Fibroblast of skin of right biceps (primary cell): ENCODE results near the gene RGN.
A peak's percentile ranks its signal among the peaks of the same experiment; 100 is the strongest.
"Not testable (repeated sequence)": the region's sequence is repeated elsewhere in the genome, so short reads cannot be mapped to it uniquely, and the experiment has no call there.

Experiments
- DNase-seq: peaks from one replicate; pipeline ENCODE4 v3.0.0-alpha.2; 2013

Gene RGN

DNA sequence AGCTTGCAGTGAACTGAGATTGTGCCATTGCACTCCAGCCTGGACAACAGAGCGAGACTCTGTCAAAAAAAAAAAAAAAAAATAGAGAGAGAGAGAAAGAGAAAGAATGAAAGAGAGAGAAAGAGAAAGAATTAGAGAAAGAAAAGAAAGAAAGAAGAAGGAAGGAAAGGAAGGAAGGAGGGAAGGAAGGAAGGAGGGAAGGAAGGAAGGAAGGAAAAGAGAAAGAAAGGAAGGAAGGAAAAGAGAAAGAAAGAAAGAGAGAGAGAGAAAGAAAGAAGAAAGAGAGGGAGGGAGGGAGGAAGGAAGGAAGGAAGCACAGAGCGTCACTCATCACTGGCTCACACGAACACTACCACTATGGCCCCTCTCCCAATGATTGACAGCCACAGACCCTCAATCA is 46.2 kb downstream of the RGN start:
- DNase-seq, result not testable (repeated sequence)

DNA sequence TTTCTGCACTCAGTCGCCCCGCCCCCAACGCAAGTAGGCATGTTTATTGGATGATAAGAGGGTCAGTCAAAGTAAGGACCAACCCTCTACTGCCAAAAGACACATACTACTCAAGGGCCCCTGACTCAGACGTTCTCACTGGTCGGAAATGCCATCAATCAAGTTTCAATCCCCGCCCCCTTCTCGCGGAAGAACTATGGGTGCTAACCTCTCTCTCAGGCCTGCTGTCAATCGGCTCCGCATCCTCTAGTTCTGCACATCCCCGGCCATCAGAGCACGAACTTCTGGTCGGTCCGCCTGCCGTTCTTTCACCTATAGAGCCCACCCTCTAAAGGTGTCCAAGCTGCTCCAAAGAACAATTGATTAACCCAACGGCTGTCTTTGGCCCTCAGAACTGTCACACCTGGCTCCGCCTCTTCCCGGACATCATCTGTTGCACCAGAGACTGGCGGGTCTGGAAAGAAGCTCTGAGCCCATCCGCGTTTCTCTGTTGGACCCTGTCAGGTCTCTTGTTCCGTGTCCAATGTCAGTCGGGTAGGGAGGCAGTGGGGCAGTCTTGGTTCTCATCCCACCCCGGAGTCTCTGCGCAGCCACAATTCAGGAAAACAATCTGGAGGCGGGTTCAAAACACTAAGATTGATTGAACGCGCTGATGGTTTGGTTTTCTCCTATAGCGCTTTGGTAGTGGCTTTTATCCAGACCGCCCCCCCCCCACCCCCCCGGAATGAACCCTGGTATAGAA is 51.1 kb downstream of the RGN start:
- peak; percentile 96 for DNase-seq

- DNase-seq, result peak; percentile 6
These were observed 51.7 kb downstream of the RGN start for GRCh38 chrX:47129899-47130358.

DNA sequence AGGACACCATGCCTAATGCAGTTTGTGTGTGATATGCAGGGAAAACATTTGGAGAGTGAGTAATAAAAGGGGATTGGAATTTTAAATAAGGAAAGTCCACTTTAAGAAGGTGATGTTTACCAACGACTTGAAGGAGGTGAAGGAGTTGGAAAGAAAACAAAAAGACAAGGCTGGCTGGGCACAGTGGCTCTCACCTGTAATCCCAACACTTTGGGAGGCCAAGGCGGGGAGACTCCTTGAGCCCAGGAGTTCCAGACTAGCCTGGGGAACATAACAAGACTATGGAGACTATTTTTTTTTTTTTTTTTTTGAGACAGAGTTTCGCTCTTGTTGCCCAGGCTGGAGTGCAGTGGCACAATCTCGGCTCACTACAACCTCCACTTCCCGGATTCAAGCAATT is 55.2 kb downstream of the RGN start:
- DNase-seq, result no peak

DNA sequence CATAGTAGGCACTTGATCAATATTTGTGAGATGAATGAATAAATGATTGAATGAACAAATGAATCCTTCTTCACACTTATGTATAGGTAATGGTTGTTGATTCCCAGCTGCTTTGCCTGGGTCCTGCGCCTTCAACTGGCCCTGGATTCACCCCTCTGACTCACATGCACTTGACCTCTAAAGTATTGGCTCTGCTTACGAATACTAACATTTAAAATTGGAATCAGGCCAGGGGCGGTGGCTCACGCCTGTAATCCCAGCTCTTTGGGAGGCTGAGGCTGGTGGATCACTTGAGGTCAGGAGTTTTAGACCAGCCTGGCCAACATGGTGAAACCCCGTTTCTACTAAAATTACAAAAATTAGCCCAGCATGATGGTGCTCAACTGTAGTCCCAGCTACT is 57.4 kb downstream of the RGN start:
- peak; percentile 15 for DNase-seq

- no peak for DNase-seq
These were observed 59.9 kb downstream of the RGN start for GRCh38 chrX:47138171-47138570.
